KOPT-K1 (cell line): Measurements from ENCODE around the gene HTRA3.

Experiments used
- H3K27ac ChIP-seq: fragments of 200-600 bp; sonication (generic); 2 replicates; pipeline ENCODE4 v1.5.1; 2016; ENCODE audit warnings: antibody characterized with exemption, mild to moderate bottlenecking, low read depth, low read length; ENCODE audit not compliant: poor library complexity, severe bottlenecking
- H3K36me3 ChIP-seq: fragments of 200-600 bp; sonication (generic); 2 replicates; pipeline ENCODE4 v1.5.1; 2017; ENCODE audit warnings: antibody characterized with exemption, mild to moderate bottlenecking, low read length, moderate library complexity; ENCODE audit not compliant: insufficient read depth
- H3K9me3 ChIP-seq: fragments of 200-600 bp; sonication (generic); 2 replicates; pipeline ENCODE4 v1.5.1; 2017; ENCODE audit warnings: antibody characterized with exemption, low read length, mild to moderate bottlenecking; ENCODE audit not compliant: insufficient read depth, poor library complexity, severe bottlenecking

Gene HTRA3

GRCh38 chr4:8269535-8270417, at the start of gene HTRA3:
TSS of gene HTRA3 (plus strand) at chr4:8269754. CDS start at chr4:8269969, 215 bp downstream.
- H3K27ac ChIP-seq = no peak within 1 kb of the TSS

GRCh38 chr4:8220661-8221450, 48.7 kb upstream of the HTRA3 start:
- Histone ChIP-seq H3K9me3 (no peaks in the 10 kb centered on the region), H3K36me3 (peaks cover 27% of the 10 kb centered on the region; the same call in 1 of the 2 replicates), H3K27ac (peak overlapping the region; percentile 52)

More at GRCh38 chr4:8269535-8270417, at the start of gene HTRA3:
- Histone ChIP-seq H3K9me3 (no peaks in the 10 kb centered on the region), H3K36me3 (no peaks in the 10 kb centered on the region)

GRCh38 chr4:8221476-8221875, 48.1 kb upstream of the HTRA3 start:
- Histone ChIP-seq H3K36me3 (peaks cover 22% of the 10 kb centered on the region; the same call in 1 of the 2 replicates), H3K9me3 (no peaks in the 10 kb centered on the region), H3K27ac (peak overlapping the region; percentile 52)

- no peaks in the 10 kb centered on the region for H3K9me3 ChIP-seq
- H3K36me3 ChIP-seq = peaks cover 22% of the 10 kb centered on the region; the same call in 1 of the 2 replicates
- peak overlapping the region; percentile 52 for H3K27ac ChIP-seq
These were observed 47.6 kb upstream of the HTRA3 start for GRCh38 chr4:8221985-8222384.

- H3K9me3 ChIP-seq = no peaks in the 10 kb centered on the region
- peak overlapping the region; percentile 52 for H3K27ac ChIP-seq
- H3K36me3 ChIP-seq = peaks cover 24% of the 10 kb centered on the region; the same call in 1 of the 2 replicates
These were observed 46.8 kb upstream of the HTRA3 start for GRCh38 chr4:8222609-8223388.

- no peaks in the 10 kb centered on the region for H3K9me3 ChIP-seq
- H3K27ac ChIP-seq = peak overlapping the region; percentile 85
- peaks cover 27% of the 10 kb centered on the region; the same call in 1 of the 2 replicates for H3K36me3 ChIP-seq
These were observed 45.1 kb upstream of the HTRA3 start for GRCh38 chr4:8224267-8224974.

GRCh38 chr4:8224975-8225625, 44.5 kb upstream of the HTRA3 start:
- Histone ChIP-seq H3K36me3 (peaks cover 20% of the 10 kb centered on the region; the same call in 1 of the 2 replicates), H3K27ac (peak overlapping the region; percentile 85), H3K9me3 (no peaks in the 10 kb centered on the region)

GRCh38 chr4:8225706-8226443, 43.7 kb upstream of the HTRA3 start:
- Histone ChIP-seq H3K27ac (peak overlapping the region; percentile 85), H3K36me3 (peaks cover 18% of the 10 kb centered on the region; the same call in 1 of the 2 replicates), H3K9me3 (no peaks in the 10 kb centered on the region)

GRCh38 chr4:8227201-8227770, 42.3 kb upstream of the HTRA3 start:
- H3K27ac ChIP-seq = peak overlapping the region; percentile 85
- no peaks in the 10 kb centered on the region for H3K9me3 ChIP-seq
- H3K36me3 ChIP-seq = peaks cover 18% of the 10 kb centered on the region; the same call in 1 of the 2 replicates

GRCh38 chr4:8227771-8228318, 41.7 kb upstream of the HTRA3 start:
- Histone ChIP-seq H3K27ac (peak overlapping the region; percentile 85), H3K36me3 (peaks cover 18% of the 10 kb centered on the region; the same call in 1 of the 2 replicates)

GRCh38 chr4:8228319-8229250, 41.0 kb upstream of the HTRA3 start:
- H3K9me3 ChIP-seq = no peaks in the 10 kb centered on the region
- peak overlapping the region; percentile 85 for H3K27ac ChIP-seq
- H3K36me3 ChIP-seq = peaks cover 17% of the 10 kb centered on the region

More at GRCh38 chr4:8227771-8228318, 41.7 kb upstream of the HTRA3 start:
- H3K9me3 ChIP-seq = no peaks in the 10 kb centered on the region
